H7 (cell line): Measurements from ENCODE around the gene GALK2. TPM values are rescaled to one million over a fixed set of nuclear protein-coding genes. Genes with fewer than 3 reads are reported as not detected.
"Not testable (repeated sequence)": the region's sequence is repeated elsewhere in the genome, so short reads cannot be mapped to it uniquely, and the experiment has no call there.

ENCODE experiments used
- DNase-seq: peaks from one replicate; pipeline ENCODE4 v3.0.0; 2012
- H3K27me3 ChIP-seq: 2 replicates; pipeline ENCODE4 v1.6.0; 2011; ENCODE audit warnings: mild to moderate bottlenecking, low read length; ENCODE audit not compliant: control insufficient read depth, insufficient read depth
- H3K36me3 ChIP-seq: replicated peaks from 2 replicates; pipeline ENCODE4 v1.5.1; 2011; ENCODE audit warnings: low read length; ENCODE audit not compliant: control insufficient read depth, insufficient read depth
- H3K4me3 ChIP-seq: 2 replicates; pipeline ENCODE4 v1.5.1; 2011; ENCODE audit warnings: low read depth, mild to moderate bottlenecking, control low read depth, low read length, moderate library complexity; ENCODE audit not compliant: insufficient read depth
- total RNA-seq: library from RNA; depleted of rRNA; stranded (reverse); fragments of >200 nt; shearing (Covaris generic); gene quantifications from 2 replicates; pipeline ENCODE4 v1.2.3, GENCODE V29; 2014

GALK2 gene
- total RNA-seq, 1 experiment from 2014 or later: 19.8 TPM

- Histone ChIP-seq H3K27me3 (no peaks in the 10 kb centered on the region), H3K4me3 (no peak overlapping the region), H3K36me3 (no peaks in the 10 kb centered on the region)
- DNase-seq: peak; percentile 39
These were observed 55.7 kb downstream of the GALK2 start for GRCh38 chr15:49225572-49226281.

GRCh38 chr15:49227602-49228001 is 57.6 kb downstream of the GALK2 start:
- DNase-seq: no peak
- no peaks in the 10 kb centered on the region; the same call in 1 of the 2 replicates for H3K36me3 ChIP-seq
- no peaks in the 10 kb centered on the region for H3K27me3 ChIP-seq
- no peak overlapping the region for H3K4me3 ChIP-seq

GRCh38 chr15:49229922-49230321 is 59.9 kb downstream of the GALK2 start:
- H3K27me3 ChIP-seq: no peaks in the 10 kb centered on the region
- H3K36me3 ChIP-seq: no peaks in the 10 kb centered on the region; the same call in 1 of the 2 replicates
- DNase-seq: no peak
- H3K4me3 ChIP-seq: no peak overlapping the region

GRCh38 chr15:49232236-49232806 is 62.3 kb downstream of the GALK2 start:
- Histone ChIP-seq H3K36me3 (no peaks in the 10 kb centered on the region; the same call in 1 of the 2 replicates), H3K27me3 (no peaks in the 10 kb centered on the region), H3K4me3 (no peak overlapping the region)
- DNase-seq: no peak

- Histone ChIP-seq H3K27me3 (no peaks in the 10 kb centered on the region), H3K36me3 (no peaks in the 10 kb centered on the region; the same call in 1 of the 2 replicates), H3K4me3 (no peak overlapping the region)
- peak; percentile 12 for DNase-seq
These were observed 65.5 kb downstream of the GALK2 start for GRCh38 chr15:49235446-49236124.

GRCh38 chr15:49236869-49237268 is 66.8 kb downstream of the GALK2 start:
- no peak overlapping the region for H3K4me3 ChIP-seq
- no peaks in the 10 kb centered on the region for H3K27me3 ChIP-seq
- DNase-seq: no peak
- no peaks in the 10 kb centered on the region for H3K36me3 ChIP-seq

- Histone ChIP-seq H3K27me3 (no peaks in the 10 kb centered on the region), H3K4me3 (no peak overlapping the region), H3K36me3 (no peaks in the 10 kb centered on the region)
- DNase-seq: no peak
These were observed 68.3 kb downstream of the GALK2 start for GRCh38 chr15:49238342-49238741.

- Histone ChIP-seq H3K27me3 (no peaks in the 10 kb centered on the region), H3K36me3 (no peaks in the 10 kb centered on the region), H3K4me3 (no peak overlapping the region)
- DNase-seq: no peak
These were observed 69.1 kb downstream of the GALK2 start for GRCh38 chr15:49239105-49239504.

GRCh38 chr15:49242820-49243219 is 72.8 kb downstream of the GALK2 start:
- H3K36me3 ChIP-seq: no peaks in the 10 kb centered on the region
- no peak overlapping the region for H3K4me3 ChIP-seq
- no peaks in the 10 kb centered on the region for H3K27me3 ChIP-seq
- DNase-seq: peak; percentile 6

- Histone ChIP-seq H3K36me3 (no peaks in the 10 kb centered on the region), H3K27me3 (no peaks in the 10 kb centered on the region), H3K4me3 (no peak overlapping the region)
- DNase-seq: no peak
These were observed 77.6 kb downstream of the GALK2 start for GRCh38 chr15:49247556-49248110.

GRCh38 chr15:49248291-49248690 is 78.2 kb downstream of the GALK2 start:
- Histone ChIP-seq H3K27me3 (no peaks in the 10 kb centered on the region), H3K4me3 (no peak overlapping the region), H3K36me3 (no peaks in the 10 kb centered on the region)
- no peak for DNase-seq

GRCh38 chr15:49255966-49256759 is 86.1 kb downstream of the GALK2 start:
- no peak for DNase-seq
- Histone ChIP-seq H3K27me3 (no peaks in the 10 kb centered on the region), H3K4me3 (no peak overlapping the region), H3K36me3 (no peaks in the 10 kb centered on the region)

GRCh38 chr15:49265117-49265516 is 95.1 kb downstream of the GALK2 start:
- not testable (repeated sequence) for H3K27me3 ChIP-seq, H3K4me3 ChIP-seq, DNase-seq, H3K36me3 ChIP-seq

GRCh38 chr15:49265911-49266310 is 95.9 kb downstream of the GALK2 start:
- DNase-seq: no peak
- Histone ChIP-seq H3K27me3 (no peaks in the 10 kb centered on the region), H3K36me3 (no peaks in the 10 kb centered on the region; the same call in 1 of the 2 replicates), H3K4me3 (no peak overlapping the region)
